H1 (cell line): ENCODE results near the gene VDAC2.
"Not testable (repeated sequence)": the region's sequence is repeated elsewhere in the genome, so short reads cannot be mapped to it uniquely, and the experiment has no call there.

ENCODE experiments used
- CBX8 ChIP-seq: fragments of 300-800, 300-1000 bp; sonication (generic); IDR thresholded peaks from 2 replicates; pipeline ENCODE4 v1.7.1; 2016; ENCODE audit warnings: low read depth, low read length, borderline replicate concordance
- CHD2 ChIP-seq: IDR thresholded peaks from 2 replicates; pipeline ENCODE4 v1.6.1; 2012; ENCODE audit warnings: low read length, improper control_type of control experiment
- EP300 ChIP-seq, 2 experiments: IDR thresholded peaks; 1 replicate in 1 of 2; 2 replicates in 1 of 2; pipeline ENCODE4 v1.6.1; 2011 to 2012; ENCODE audit warnings: low read depth in 2 of 2, low read length in 2 of 2, mild to moderate bottlenecking in 2 of 2, borderline replicate concordance in 1 of 2, inconsistent platforms in 1 of 2, moderate library complexity in 1 of 2
- MAFK ChIP-seq: IDR thresholded peaks from 2 replicates; pipeline ENCODE4 v1.6.1; 2012; ENCODE audit warnings: low read depth, mild to moderate bottlenecking, improper control_type of control experiment, low read length
- POLR2A ChIP-seq, 2 experiments: IDR thresholded peaks; 1 replicate in 1 of 2; 2 replicates in 1 of 2; pipeline ENCODE4 v1.6.1; 2011; ENCODE audit warnings: low read depth in 2 of 2, low read length in 2 of 2, mild to moderate bottlenecking in 2 of 2; ENCODE audit errors: control extremely low read depth in 1 of 2
- POLR2AphosphoS5 ChIP-seq: IDR thresholded peaks from 2 replicates; pipeline ENCODE4 v1.6.1; 2011; ENCODE audit warnings: low read depth, low read length
- POU5F1 ChIP-seq: IDR thresholded peaks from 2 replicates; pipeline ENCODE4 v1.6.1; 2011; ENCODE audit warnings: low read depth, mild to moderate bottlenecking, low read length, moderate library complexity
- RAD21 ChIP-seq, 2 experiments: IDR thresholded peaks in 1 of 2; conservative IDR thresholded peaks in 1 of 2; 2 replicates each; pipeline ENCODE4 v1.6.1; 2011; ENCODE audit warnings: low read depth in 2 of 2, low read length in 2 of 2, improper control_type of control experiment in 1 of 2, inconsistent platforms in 1 of 2, mild to moderate bottlenecking in 1 of 2, moderate library complexity in 1 of 2
- TAF1 ChIP-seq: IDR thresholded peaks from 2 replicates; pipeline ENCODE4 v1.6.1; 2011; ENCODE audit warnings: mild to moderate bottlenecking, low read depth, low read length
- TF ChIP-seq, protein P1 (sequence below), 3 experiments: IDR thresholded peaks; 1 replicate in 2 of 3; 2 replicates in 1 of 3; pipeline versions ENCODE4 v1.5.1 to v1.6.1; 2011; ENCODE audit warnings: low read length in 3 of 3, mild to moderate bottlenecking in 3 of 3, inconsistent platforms in 2 of 3, low read depth in 1 of 3, moderate library complexity in 1 of 3; ENCODE audit not compliant: insufficient read depth in 1 of 3; ENCODE audit errors: control extremely low read depth in 1 of 3

DNA sequence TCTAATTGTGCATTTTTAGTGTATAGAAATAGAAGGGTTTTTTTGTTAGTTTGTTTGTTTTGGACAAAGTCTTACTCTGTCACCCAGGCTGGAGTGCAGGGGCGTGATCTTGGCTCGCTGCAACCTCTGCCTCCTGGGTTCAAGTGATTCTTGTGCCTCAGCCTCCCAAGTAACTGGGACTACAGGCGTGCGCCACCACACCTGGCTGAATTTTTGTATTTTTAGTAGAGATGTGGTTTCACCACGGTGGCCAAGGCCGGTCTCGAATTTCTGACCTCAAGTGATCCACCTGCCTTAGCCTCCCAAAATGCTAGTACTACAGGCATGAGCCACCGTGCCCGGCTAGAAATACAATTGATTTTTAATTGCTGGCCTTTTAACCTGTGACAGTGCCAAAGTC lies 22.1 kb upstream of the VDAC2 start:
- TF ChIP-seq, protein P1, sequence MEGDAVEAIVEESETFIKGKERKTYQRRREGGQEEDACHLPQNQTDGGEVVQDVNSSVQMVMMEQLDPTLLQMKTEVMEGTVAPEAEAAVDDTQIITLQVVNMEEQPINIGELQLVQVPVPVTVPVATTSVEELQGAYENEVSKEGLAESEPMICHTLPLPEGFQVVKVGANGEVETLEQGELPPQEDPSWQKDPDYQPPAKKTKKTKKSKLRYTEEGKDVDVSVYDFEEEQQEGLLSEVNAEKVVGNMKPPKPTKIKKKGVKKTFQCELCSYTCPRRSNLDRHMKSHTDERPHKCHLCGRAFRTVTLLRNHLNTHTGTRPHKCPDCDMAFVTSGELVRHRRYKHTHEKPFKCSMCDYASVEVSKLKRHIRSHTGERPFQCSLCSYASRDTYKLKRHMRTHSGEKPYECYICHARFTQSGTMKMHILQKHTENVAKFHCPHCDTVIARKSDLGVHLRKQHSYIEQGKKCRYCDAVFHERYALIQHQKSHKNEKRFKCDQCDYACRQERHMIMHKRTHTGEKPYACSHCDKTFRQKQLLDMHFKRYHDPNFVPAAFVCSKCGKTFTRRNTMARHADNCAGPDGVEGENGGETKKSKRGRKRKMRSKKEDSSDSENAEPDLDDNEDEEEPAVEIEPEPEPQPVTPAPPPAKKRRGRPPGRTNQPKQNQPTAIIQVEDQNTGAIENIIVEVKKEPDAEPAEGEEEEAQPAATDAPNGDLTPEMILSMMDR (IDR thresholded peaks at IDR 0.05; ENCODE audit: control extremely low read depth in 1 of 3, insufficient read depth in 1 of 3, low read depth in 1 of 3, low read length in 3 of 3), result not testable (repeated sequence)
- TF ChIP-seq RAD21 (IDR thresholded peaks at IDR 0.05 in 1 of 2, conservative IDR thresholded peaks at IDR 0.05 in 1 of 2; ENCODE audit: low read depth in 2 of 2, low read length in 2 of 2); MAFK; POU5F1; POLR2A (IDR thresholded peaks at IDR 0.05; ENCODE audit: control extremely low read depth in 1 of 2, low read depth in 2 of 2, low read length in 2 of 2); EP300 (IDR thresholded peaks at IDR 0.05; ENCODE audit: borderline replicate concordance in 1 of 2, low read depth in 2 of 2, low read length in 2 of 2); CHD2; TAF1; POLR2AphosphoS5; CBX8: not testable (repeated sequence)
